DMS 273 treated with DMSO at 0.1 percent for 48 hours (cell line): ENCODE measurements around the gene FAM83B.
"Not testable (repeated sequence)": the region's sequence is repeated elsewhere in the genome, so short reads cannot be mapped to it uniquely, and the experiment has no call there.

Experiments
- DNase-seq: peaks from one replicate; lab custom pipeline; 2025; lab: John Stamatoyannopoulos, UW

Gene FAM83B

GRCh38 chr6:54846243-54846856 lies at the start of gene FAM83B:
Gene FAM83B, plus strand, starts transcription at chr6:54846771. Its CDS starts 23,476 bp downstream, at chr6:54870247.
- DNase-seq: no peak

GRCh38 chr6:54796918-54797317 lies 49.7 kb upstream of the FAM83B start:
- not testable (repeated sequence) for DNase-seq

- no peak for DNase-seq
These were observed 46.4 kb upstream of the FAM83B start for GRCh38 chr6:54800050-54800600.

GRCh38 chr6:54801244-54801643 lies 45.3 kb upstream of the FAM83B start:
- DNase-seq: no peak

- peak; percentile 37 for DNase-seq
These were observed 44.9 kb upstream of the FAM83B start for GRCh38 chr6:54801669-54802068.

GRCh38 chr6:54802775-54803634 lies 43.6 kb upstream of the FAM83B start:
- DNase-seq: no peak

- no peak for DNase-seq
These were observed 41.5 kb upstream of the FAM83B start for GRCh38 chr6:54805077-54805476.

- DNase-seq: no peak
These were observed 36.4 kb upstream of the FAM83B start for GRCh38 chr6:54810147-54810546.

GRCh38 chr6:54813892-54814291 lies 32.7 kb upstream of the FAM83B start:
- no peak for DNase-seq

GRCh38 chr6:54817236-54817635 lies 29.3 kb upstream of the FAM83B start:
- DNase-seq: no peak

- DNase-seq: no peak
These were observed 28.7 kb upstream of the FAM83B start for GRCh38 chr6:54817834-54818233.

- not testable (repeated sequence) for DNase-seq
These were observed 22.3 kb upstream of the FAM83B start for GRCh38 chr6:54824225-54824624.

- no peak for DNase-seq
These were observed 19.6 kb upstream of the FAM83B start for GRCh38 chr6:54827010-54827409.

- DNase-seq: no peak
These were observed 16.4 kb upstream of the FAM83B start for GRCh38 chr6:54830216-54830615.

GRCh38 chr6:54835176-54835575 lies 11.4 kb upstream of the FAM83B start:
- no peak for DNase-seq

- no peak for DNase-seq
These were observed 495 bp downstream of the FAM83B start for GRCh38 chr6:54846857-54847674.

- no peak for DNase-seq
These were observed 1.4 kb downstream of the FAM83B start for GRCh38 chr6:54847799-54848597.

GRCh38 chr6:54850114-54850513 lies 3.5 kb downstream of the FAM83B start:
- no peak for DNase-seq

- no peak for DNase-seq
These were observed 9.6 kb downstream of the FAM83B start for GRCh38 chr6:54856129-54856528.

- DNase-seq: no peak
These were observed 13.6 kb downstream of the FAM83B start for GRCh38 chr6:54860132-54860531.

GRCh38 chr6:54860739-54861138 lies 14.2 kb downstream of the FAM83B start:
- no peak for DNase-seq
